H9 (cell line): ENCODE data around the gene DFFB. TPM values are rescaled to one million over a fixed set of nuclear protein-coding genes. Genes with fewer than 3 reads are reported as not detected.

Source experiments
- DNase-seq: peaks from one replicate; pipeline ENCODE4 v3.0.0-alpha.2; 2017
- H2AFZ ChIP-seq: one replicate; pipeline ENCODE4 v1.6.1; 2013; ENCODE audit warnings: mild to moderate bottlenecking, low read length, control low read depth, moderate library complexity
- H2AK5ac ChIP-seq: 2 replicates; pipeline ENCODE4 v1.6.1; 2013; ENCODE audit warnings: low read length, control low read depth, mixed read lengths; ENCODE audit not compliant: insufficient read length
- H2BK120ac ChIP-seq: one replicate; pipeline ENCODE4 v1.6.1; 2013; ENCODE audit warnings: low read depth, mild to moderate bottlenecking, low read length, control low read depth, inconsistent platforms; ENCODE audit not compliant: poor library complexity, severe bottlenecking
- H2BK12ac ChIP-seq: 2 replicates; pipeline ENCODE4 v1.6.1; 2013; ENCODE audit warnings: low read length, control low read depth, mixed read lengths, low read depth; ENCODE audit not compliant: insufficient read length
- H2BK15ac ChIP-seq: 2 replicates; pipeline ENCODE4 v1.6.1; 2013; ENCODE audit warnings: low read depth, low read length, control low read depth
- H2BK20ac ChIP-seq: one replicate; pipeline ENCODE4 v1.6.1; 2013; ENCODE audit warnings: low read depth, mild to moderate bottlenecking, low read length, control low read depth, inconsistent platforms; ENCODE audit not compliant: poor library complexity, severe bottlenecking
- H2BK5ac ChIP-seq: 2 replicates; pipeline ENCODE4 v1.6.1; 2013; ENCODE audit warnings: low read length, control low read depth, mixed read lengths; ENCODE audit not compliant: insufficient read length
- H3K14ac ChIP-seq: 2 replicates; pipeline ENCODE4 v1.6.1; 2013; ENCODE audit warnings: low read length, control low read depth; ENCODE audit not compliant: insufficient read depth
- H3K18ac ChIP-seq: 2 replicates; pipeline ENCODE4 v1.6.1; 2013; ENCODE audit warnings: low read depth, mild to moderate bottlenecking, mixed read lengths, low read length, control low read depth; ENCODE audit not compliant: insufficient read length
- H3K23ac ChIP-seq: 2 replicates; pipeline ENCODE4 v1.6.1; 2013; ENCODE audit warnings: low read length, control low read depth, mixed read lengths, low read depth; ENCODE audit not compliant: insufficient read length
- H3K23me2 ChIP-seq: 2 replicates; pipeline ENCODE4 v1.6.1; 2013; ENCODE audit warnings: low read depth, mild to moderate bottlenecking, mixed read lengths, low read length, control low read depth; ENCODE audit not compliant: insufficient read length, poor library complexity, severe bottlenecking
- H3K27ac ChIP-seq: 2 replicates; pipeline ENCODE4 v1.5.1; 2013; ENCODE audit warnings: low read length, control low read depth, mixed read lengths, low read depth; ENCODE audit not compliant: insufficient read length
- H3K27me3 ChIP-seq: 2 replicates; pipeline ENCODE4 v1.6.1; 2013; ENCODE audit warnings: low read length, control low read depth, inconsistent platforms; ENCODE audit not compliant: insufficient read depth
- H3K4ac ChIP-seq: 2 replicates; pipeline ENCODE4 v1.6.1; 2013; ENCODE audit warnings: low read depth, mild to moderate bottlenecking, control low read depth, inconsistent platforms, low read length, moderate library complexity
- H3K4me1 ChIP-seq: 2 replicates; pipeline ENCODE4 v1.6.1; 2013; ENCODE audit warnings: low read length, control low read depth, inconsistent platforms; ENCODE audit not compliant: insufficient read depth
- H3K4me2 ChIP-seq: 2 replicates; pipeline ENCODE4 v1.6.1; 2013; ENCODE audit warnings: low read length, control low read depth, mixed read lengths; ENCODE audit not compliant: insufficient read length, insufficient read depth
- H3K56ac ChIP-seq: 2 replicates; pipeline ENCODE4 v1.6.1; 2013; ENCODE audit warnings: low read depth, mild to moderate bottlenecking, mixed read lengths, low read length, control low read depth; ENCODE audit not compliant: insufficient read length
- H3K79me1 ChIP-seq: 2 replicates; pipeline ENCODE4 v1.6.1; 2013; ENCODE audit warnings: low read depth, mild to moderate bottlenecking, moderate library complexity, low read length, control low read depth, inconsistent platforms; ENCODE audit not compliant: insufficient read depth, poor library complexity, severe bottlenecking
- H3K79me2 ChIP-seq: 2 replicates; pipeline ENCODE4 v1.6.1; 2013; ENCODE audit warnings: low read length, control low read depth, inconsistent platforms; ENCODE audit not compliant: insufficient read depth
- H3K9ac ChIP-seq: 2 replicates; pipeline ENCODE4 v1.6.1; 2013; ENCODE audit warnings: low read length, control low read depth, mixed read lengths; ENCODE audit not compliant: insufficient read length; ENCODE audit errors: extremely low read depth
- H3K9me3 ChIP-seq: one replicate; pipeline ENCODE4 v1.6.1; 2013; ENCODE audit warnings: low read depth, low read length, inconsistent platforms; ENCODE audit not compliant: control insufficient read depth
- H3T11ph ChIP-seq: one replicate; pipeline ENCODE4 v1.6.1; 2013; ENCODE audit warnings: mild to moderate bottlenecking, low read length, control low read depth, inconsistent platforms
- H4K20me1 ChIP-seq: one replicate; pipeline ENCODE4 v1.6.1; 2013; ENCODE audit not compliant: control insufficient read depth, insufficient read length, insufficient read depth
- H4K5ac ChIP-seq: 2 replicates; pipeline ENCODE4 v1.6.1; 2013; ENCODE audit warnings: low read depth, mild to moderate bottlenecking, mixed read lengths, low read length, control low read depth; ENCODE audit not compliant: insufficient read length
- H4K8ac ChIP-seq: replicated peaks from 2 replicates; pipeline ENCODE4 v1.6.1; 2013; ENCODE audit warnings: low read length, control low read depth, mixed read lengths, low read depth; ENCODE audit not compliant: insufficient read length
- H4K91ac ChIP-seq: 2 replicates; pipeline ENCODE4 v1.6.1; 2013; ENCODE audit warnings: low read depth, mild to moderate bottlenecking, moderate library complexity, mixed read lengths, low read length, control low read depth; ENCODE audit not compliant: insufficient read length
- H3K27ac Mint-ChIP-seq, 3 experiments: 2 replicates in 2 of 3; 3 replicates in 1 of 3; pipeline ENCODE4 v1.8.0; 2020 to 2021; ENCODE audit warnings: mixed read lengths in 3 of 3, mild to moderate bottlenecking in 1 of 3, moderate library complexity in 1 of 3
- H3K27me3 Mint-ChIP-seq: 2 replicates; pipeline ENCODE4 v1.8.0; 2021; ENCODE audit warnings: low read depth, mild to moderate bottlenecking, moderate library complexity, mixed read lengths
- H3K36me3 Mint-ChIP-seq, 3 experiments: 2 replicates in 2 of 3; 3 replicates in 1 of 3; pipeline ENCODE4 v1.8.0; 2020 to 2021; ENCODE audit warnings: low read depth in 3 of 3, mixed read lengths in 3 of 3; ENCODE audit not compliant: insufficient read depth in 1 of 3
- H3K4me1 Mint-ChIP-seq, 2 experiments: 2 replicates each; pipeline ENCODE4 v1.8.0; 2020; ENCODE audit warnings: mixed read lengths in 2 of 2
- H3K4me3 Mint-ChIP-seq, 2 experiments: 2 replicates in 1 of 2; 3 replicates in 1 of 2; pipeline ENCODE4 v1.8.0; 2020 to 2021; ENCODE audit warnings: mild to moderate bottlenecking in 2 of 2, mixed read lengths in 2 of 2, moderate library complexity in 1 of 2
- H3K9me3 Mint-ChIP-seq, 2 experiments: 2 replicates in 1 of 2; 3 replicates in 1 of 2; pipeline ENCODE4 v1.8.0; 2020; ENCODE audit warnings: mild to moderate bottlenecking in 2 of 2, mixed read lengths in 2 of 2, moderate library complexity in 1 of 2
- CTCF ChIP-seq: fragments of 200-600 bp; sonication (generic); conservative IDR thresholded peaks from 3 replicates; pipeline ENCODE4 v1.8.0; 2021; ENCODE audit warnings: antibody characterized with exemption, mild to moderate bottlenecking
- WGBS: extraction: QIAGEN DNeasy Blood & Tissue Kit; methylation state at CpG from one replicate; pipeline ENCODE4 v1.1.7; 2013; ENCODE audit warnings: missing lambda C conversion rate, low lambda C conversion rate, mixed read lengths; ENCODE audit not compliant: insufficient read length; ENCODE audit errors: extremely low coverage; 5-methylcytosine and 5-hydroxymethylcytosine counted together
- total RNA-seq: library from RNA; stranded (reverse); gene quantifications from 2 replicates; pipeline ENCODE4 v1.2.1, GENCODE V29; 2021

DFFB gene
- total RNA-seq, 1 experiment from 2014 or later: 9.7 TPM

- H2BK120ac ChIP-seq: no peak overlapping the region
- H3T11ph ChIP-seq: no peak overlapping the region
- H3K23me2 ChIP-seq: no peaks in the 10 kb centered on the region
- H3K9ac ChIP-seq: no peak overlapping the region
- no peak overlapping the region for H3K23ac ChIP-seq
- no peak overlapping the region for H4K5ac ChIP-seq
- no peak overlapping the region for H4K8ac ChIP-seq
- no peak overlapping the region for H2AFZ ChIP-seq
- Mint-ChIP-seq H3K4me1 (peaks cover 31 to 40% of the 10 kb centered on the region in 2 experiments), H3K27me3 (peaks cover 5% of the 10 kb centered on the region), H3K27ac (no peak overlapping the region), H3K4me3 (peak overlapping the region in 1 of 2 experiments; percentile 23; a peak in 1 of 5 replicates), H3K36me3 (no peaks in the 10 kb centered on the region; a peak in 1 of 7 replicates), H3K9me3 (no peaks in the 10 kb centered on the region)
- H3K4me2 ChIP-seq: no peak overlapping the region
- H3K4ac ChIP-seq: no peak overlapping the region
- H3K79me1 ChIP-seq: no peaks in the 10 kb centered on the region
- H2BK20ac ChIP-seq: no peak overlapping the region
- no CpG with 5 or more reads among the region's 22 CpGs for WGBS
- H3K56ac ChIP-seq: no peak overlapping the region
- no peak overlapping the region for H2BK12ac ChIP-seq
- no peak overlapping the region for H2BK15ac ChIP-seq
- no peak overlapping the region for H3K14ac ChIP-seq
- H3K27me3 ChIP-seq: no peaks in the 10 kb centered on the region
- no peaks in the 10 kb centered on the region for H3K9me3 ChIP-seq
- no peak overlapping the region for H3K27ac ChIP-seq
- H2BK5ac ChIP-seq: no peak overlapping the region
- TF ChIP-seq CTCF: no peak
- H3K79me2 ChIP-seq: no peaks in the 10 kb centered on the region
- no peak overlapping the region for H4K91ac ChIP-seq
- no peaks in the 10 kb centered on the region; the same call in 1 of the 2 replicates for H3K4me1 ChIP-seq
- no peak overlapping the region for H3K18ac ChIP-seq
- no peaks in the 10 kb centered on the region for H4K20me1 ChIP-seq
- no peak for DNase-seq
- H2AK5ac ChIP-seq: no peak overlapping the region
Measured at GRCh38 chr1:3907621-3908165, 50.4 kb downstream of the DFFB start.
